Loucy (cell line): Measurements from ENCODE around the gene SUPT7L.
"Not testable (repeated sequence)": the region's sequence is repeated elsewhere in the genome, so short reads cannot be mapped to it uniquely, and the experiment has no call there.

ENCODE experiments used
- EZH2phosphoT487 ChIP-seq: fragments of 200-600 bp; IDR thresholded peaks from 2 replicates; pipeline ENCODE4 v1.6.1; 2018; ENCODE audit warnings: antibody characterized with exemption, mild to moderate bottlenecking, moderate library complexity, borderline replicate concordance
- TF ChIP-seq, protein P1 (sequence below): fragments of 200-600 bp; sonication (generic); conservative IDR thresholded peaks from 2 replicates; pipeline ENCODE4 v1.5.1; 2014; ENCODE audit warnings: mild to moderate bottlenecking, antibody characterized with exemption, low read length

- TF ChIP-seq, protein P1, sequence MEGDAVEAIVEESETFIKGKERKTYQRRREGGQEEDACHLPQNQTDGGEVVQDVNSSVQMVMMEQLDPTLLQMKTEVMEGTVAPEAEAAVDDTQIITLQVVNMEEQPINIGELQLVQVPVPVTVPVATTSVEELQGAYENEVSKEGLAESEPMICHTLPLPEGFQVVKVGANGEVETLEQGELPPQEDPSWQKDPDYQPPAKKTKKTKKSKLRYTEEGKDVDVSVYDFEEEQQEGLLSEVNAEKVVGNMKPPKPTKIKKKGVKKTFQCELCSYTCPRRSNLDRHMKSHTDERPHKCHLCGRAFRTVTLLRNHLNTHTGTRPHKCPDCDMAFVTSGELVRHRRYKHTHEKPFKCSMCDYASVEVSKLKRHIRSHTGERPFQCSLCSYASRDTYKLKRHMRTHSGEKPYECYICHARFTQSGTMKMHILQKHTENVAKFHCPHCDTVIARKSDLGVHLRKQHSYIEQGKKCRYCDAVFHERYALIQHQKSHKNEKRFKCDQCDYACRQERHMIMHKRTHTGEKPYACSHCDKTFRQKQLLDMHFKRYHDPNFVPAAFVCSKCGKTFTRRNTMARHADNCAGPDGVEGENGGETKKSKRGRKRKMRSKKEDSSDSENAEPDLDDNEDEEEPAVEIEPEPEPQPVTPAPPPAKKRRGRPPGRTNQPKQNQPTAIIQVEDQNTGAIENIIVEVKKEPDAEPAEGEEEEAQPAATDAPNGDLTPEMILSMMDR = not testable (repeated sequence)
- TF ChIP-seq EZH2phosphoT487 = not testable (repeated sequence)
Observed at GRCh38 chr2:27630257-27630656, 33.2 kb downstream of the SUPT7L start.
